HepG2 (cell line): ENCODE measurements around the gene STIM1. TPM values are rescaled to one million over a fixed set of nuclear protein-coding genes. Genes with fewer than 3 reads are reported as not detected.

Experiments used
- ATAC-seq: fragments of 200-7000 bp; cut with Tn5 transposase; 3 replicates; pipeline ENCODE4 v1.9.1; 2020; ENCODE audit warnings: mild to moderate bottlenecking, moderate library complexity
- BruUV-seq: library from RNA; stranded (reverse); fragments of 400-500 nt; replicated peaks from 2 replicates; lab custom pipeline; 2021; lab: Mats Ljungman, UMichigan
- CTCF ChIA-PET: fragments of 300-600 bp; formaldehyde crosslinking; extraction: SDS; loops from one replicate; lab custom pipeline; 2021; ENCODE audit warnings: low total read pairs, inconsistent platforms, low intra/inter-chr PET ratio; lab: Yijun Ruan, JAX
- POLR2A ChIA-PET: fragments of 350-600 bp; sonication (Branson Sonifier 250); formaldehyde crosslinking; loops from one replicate; lab custom pipeline; 2020; ENCODE audit warnings: antibody characterized with exemption, inconsistent platforms; lab: Yijun Ruan, JAX
- DNase-seq: peaks from one replicate; pipeline ENCODE4 v3.0.0-alpha.2; 2015; ENCODE audit warnings: low spot score
- FAIRE-seq: peaks from 3 replicates; lab custom pipeline; 2011; peaks lifted over from hg19 to GRCh38; lab: Jason Lieb, UNC
- H2AFZ ChIP-seq: one replicate; pipeline ENCODE4 v1.6.1; 2011; ENCODE audit warnings: low read length, inconsistent platforms
- H3K27ac ChIP-seq: fragments of 300-600 bp; 3 replicates; pipeline ENCODE4 v1.8.0; 2011; ENCODE audit warnings: mixed run types, mild to moderate bottlenecking, mixed read lengths, low read length, inconsistent platforms; ENCODE audit not compliant: insufficient read depth; ENCODE audit errors: extremely low read length
- H3K27me3 ChIP-seq, 2 experiments: fragments of 200-600 bp in 1 of 2; 2 replicates in 1 of 2; 3 replicates in 1 of 2; pipeline versions ENCODE4 v1.6.0 to v1.8.0; 2011; ENCODE audit warnings: low read length in 2 of 2, mild to moderate bottlenecking in 2 of 2, moderate library complexity in 2 of 2, inconsistent platforms in 1 of 2; ENCODE audit not compliant: insufficient read depth in 2 of 2, control insufficient read depth in 1 of 2
- H3K36me3 ChIP-seq, 2 experiments: fragments of 200-600 bp in 1 of 2; replicated peaks in 1 of 2; 2 replicates in 1 of 2; 3 replicates in 1 of 2; pipeline versions ENCODE4 v1.5.1 to v1.8.0; 2011; ENCODE audit warnings: low read length in 2 of 2, inconsistent platforms in 1 of 2; ENCODE audit not compliant: insufficient read depth in 2 of 2, control insufficient read depth in 1 of 2
- H3K4me1 ChIP-seq: 2 replicates; pipeline ENCODE4 v1.5.1; 2012; ENCODE audit warnings: low read length, inconsistent platforms; ENCODE audit not compliant: insufficient read depth
- H3K4me2 ChIP-seq: 2 replicates; pipeline ENCODE4 v1.6.0; 2011; ENCODE audit warnings: low read depth, low read length, inconsistent platforms
- H3K4me3 ChIP-seq, 3 experiments: fragments of 200-600 bp in 1 of 3; sonication (generic), shearing (Covaris generic) in 1 of 3; replicated peaks in 1 of 3; 2 replicates each; pipeline ENCODE4 v1.5.1; 2011 to 2016; ENCODE audit warnings: low read length in 3 of 3, inconsistent platforms in 2 of 3, low read depth in 2 of 3, mild to moderate bottlenecking in 2 of 3, control low read depth in 1 of 3, mixed read lengths in 1 of 3; ENCODE audit not compliant: insufficient read depth in 1 of 3
- H3K79me2 ChIP-seq: one replicate; pipeline ENCODE4 v1.6.1; 2011; ENCODE audit warnings: low read length, inconsistent platforms; ENCODE audit not compliant: insufficient read depth
- H3K9ac ChIP-seq: 2 replicates; pipeline ENCODE4 v1.6.0; 2011; ENCODE audit warnings: mild to moderate bottlenecking, low read depth, low read length, inconsistent platforms; ENCODE audit not compliant: insufficient read depth
- H3K9me3 ChIP-seq: 2 replicates; pipeline ENCODE4 v1.5.1; 2012; ENCODE audit warnings: mild to moderate bottlenecking, low read length
- H4K20me1 ChIP-seq: 2 replicates; pipeline ENCODE4 v1.6.0; 2011; ENCODE audit warnings: inconsistent platforms, mild to moderate bottlenecking, low read length, moderate library complexity; ENCODE audit not compliant: insufficient read depth
- CENPT ChIP-seq: sonication (generic); formaldehyde crosslinking; IDR thresholded peaks from 2 replicates; pipeline ENCODE4 v1.8.0; 2022; ENCODE audit warnings: low read depth, mild to moderate bottlenecking, moderate library complexity, missing genetic modification reagents
- HOXA7 ChIP-seq: sonication (generic); formaldehyde crosslinking; IDR thresholded peaks from 2 replicates; pipeline ENCODE4 v1.8.1; 2022; ENCODE audit warnings: mild to moderate bottlenecking, missing genetic modification reagents, moderate library complexity
- KLF16 ChIP-seq, 2 experiments: sonication (generic) in 1 of 2; formaldehyde crosslinking in 1 of 2; IDR thresholded peaks; 2 replicates each; pipeline versions ENCODE4 v1.6.1 to v1.8.0; 2016 to 2023; ENCODE audit warnings: missing genetic modification reagents in 2 of 2, missing compliant biosample characterization in 1 of 2
- SKI ChIP-seq: fragments of 450-650 bp; IDR thresholded peaks from one replicate; pipeline ENCODE4 v1.6.1; 2018; ENCODE audit warnings: mild to moderate bottlenecking; ENCODE audit not compliant: partially characterized antibody
- SP140L ChIP-seq: sonication (generic); formaldehyde crosslinking; IDR thresholded peaks from 2 replicates; pipeline ENCODE4 v1.4.0; 2020; ENCODE audit warnings: missing genetic modification reagents, borderline replicate concordance
- SRSF4 ChIP-seq: fragments of 200-400 bp; formaldehyde crosslinking; IDR thresholded peaks from one replicate; pipeline ENCODE4 v1.6.1; 2018; ENCODE audit warnings: mild to moderate bottlenecking, low read depth, low read length, moderate library complexity; ENCODE audit not compliant: poor library complexity, severe bottlenecking
- ZIK1 ChIP-seq: sonication (generic); formaldehyde crosslinking; IDR thresholded peaks from 2 replicates; pipeline ENCODE4 v1.5.0; 2020; ENCODE audit warnings: mild to moderate bottlenecking, low read depth, missing genetic modification reagents, borderline replicate concordance
- ZNF484 ChIP-seq: sonication (generic); formaldehyde crosslinking; IDR thresholded peaks from 2 replicates; pipeline ENCODE4 v1.5.1; 2020; ENCODE audit warnings: mild to moderate bottlenecking, low read depth, missing genetic modification reagents, borderline replicate concordance
- WGBS: methylation state at CpG from one replicate; pipeline ENCODE4 v1.1.6; 2017; ENCODE audit warnings: low lambda C conversion rate; 5-methylcytosine and 5-hydroxymethylcytosine counted together
- in situ Hi-C: cut with HindIII; loops from 2 replicates; pipeline ENCODE4 v1.10.0; 2017; ENCODE audit warnings: low pct_unique_long_range_greater_than_20kb; ENCODE audit not compliant: extremely low pct_ligation_motif_present
- intact Hi-C: fragments of 100-400 bp; cut with micrococcal nuclease; formaldehyde crosslinking; loops from one replicate; pipeline ENCODE4 v1.10.0; 2022; ENCODE audit not compliant: unreplicated experiment
- polyA plus RNA-seq, 8 experiments: library from polyadenylated mRNA; depleted of rRNA in 3 of 8; stranded (reverse) in 7 of 8; unstranded in 1 of 8; fragments of >200 nt; fragmentation: Illumina TruSeq in 4 of 8; extraction: Trizol in 4 of 8; gene quantifications; 2 replicates each; pipeline versions ENCODE4 v1.2.1 to v1.2.3, GENCODE V29; 2011 to 2016; ENCODE audit warnings: low read depth in 4 of 8, missing spikeins in 1 of 8, mixed read lengths in 1 of 8; ENCODE audit not compliant: insufficient read depth in 1 of 8
- total RNA-seq, 5 experiments: library from RNA; depleted of rRNA; stranded (reverse); fragments of >200 nt; fragmentation: Illumina TruSeq; extraction: Trizol; gene quantifications; 2 replicates each; pipeline ENCODE4 v1.2.3, GENCODE V29; 2016; ENCODE audit warnings: low read depth in 1 of 5
- TF ChIP-seq, protein P1 (sequence below): IDR thresholded peaks from 2 replicates; pipeline ENCODE4 v1.6.1; 2016; ENCODE audit warnings: control low read depth
- TF ChIP-seq, protein P2 (sequence below): sonication (generic); formaldehyde crosslinking; conservative IDR thresholded peaks from 2 replicates; pipeline ENCODE4 v1.8.0; 2022; ENCODE audit warnings: mild to moderate bottlenecking, moderate library complexity, missing genetic modification reagents
- TF ChIP-seq, protein P3 (sequence below): sonication (generic); formaldehyde crosslinking; IDR thresholded peaks from 2 replicates; pipeline ENCODE4 v1.5.0; 2020; ENCODE audit warnings: missing genetic modification reagents, mild to moderate bottlenecking, borderline replicate concordance
- TF ChIP-seq, protein P4 (sequence below): sonication (generic); formaldehyde crosslinking; IDR thresholded peaks from 2 replicates; pipeline ENCODE4 v1.8.1; 2023; ENCODE audit warnings: missing genetic modification reagents, inconsistent platforms, borderline replicate concordance

The STIM1 gene
- total and polyA plus RNA-seq, 2 of the 13 experiments (the other 11 are each of a cell fraction or from before 2014, with no cell fraction given): 19.2 to 28.5 TPM

DNA sequence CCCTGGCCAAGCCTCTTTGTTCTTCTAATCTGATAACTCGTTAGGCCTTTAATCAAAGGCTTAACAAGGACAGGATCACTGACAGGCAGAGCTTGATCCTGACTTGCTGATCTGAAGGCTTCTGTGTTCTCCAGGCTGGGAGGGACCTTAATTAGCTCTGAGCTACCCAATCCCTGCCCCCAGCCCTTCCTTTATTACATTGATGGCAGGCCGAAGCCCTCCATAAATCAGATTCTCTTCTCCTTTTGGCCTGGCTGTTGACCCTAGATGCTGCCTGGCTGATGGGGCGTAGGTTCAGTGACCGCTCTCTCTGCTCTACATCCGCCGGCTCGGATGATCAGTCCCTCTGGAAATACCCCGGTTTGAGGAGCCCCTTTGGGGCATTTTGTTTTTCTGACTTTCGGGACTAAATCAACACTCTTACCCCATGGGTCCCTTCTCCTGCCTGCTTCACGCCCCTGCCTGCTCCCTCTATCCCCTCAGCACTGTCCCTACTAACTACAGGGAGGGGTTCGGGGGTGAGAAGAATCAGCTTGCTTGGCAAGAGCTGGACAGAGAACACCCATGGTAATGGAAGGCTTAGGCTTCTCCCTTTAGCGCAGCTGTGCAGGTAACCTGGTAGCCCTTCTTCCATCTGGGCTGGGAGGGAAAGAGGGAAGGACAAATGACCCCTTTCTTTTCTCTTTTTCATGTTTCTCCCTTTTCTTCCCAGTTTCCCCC is 229.1 kb downstream of the STIM1 start:
- in situ Hi-C loops: no loop called here
- ChIA-PET POLR2A (no interaction called here), CTCF (no interaction called here)

More for the DNA sequence above, 229.1 kb downstream of the STIM1 start:
- Histone ChIP-seq H3K79me2 (no peaks in the 10 kb centered on the region), H3K4me1 (no peaks in the 10 kb centered on the region), H3K4me3 (no peak overlapping the region), H3K9me3 (no peaks in the 10 kb centered on the region), H2AFZ (no peak overlapping the region), H3K9ac (no peak overlapping the region), H3K27me3 (no peaks in the 10 kb centered on the region), H3K36me3 (peaks cover 19 to 63% of the 10 kb centered on the region in 2 experiments; a peak in 4 of 5 replicates), H3K27ac (no peak overlapping the region), H4K20me1 (no peaks in the 10 kb centered on the region), H3K4me2 (no peak overlapping the region)
- ATAC-seq: no peak
- no TSS peak for BruUV-seq
- TF ChIP-seq ZNF484 (CRISPR knock-in tag): no peak
- no peak for TF ChIP-seq SRSF4
- no peak for TF ChIP-seq HOXA7 (CRISPR knock-in tag)
- no peak for TF ChIP-seq ZIK1
- TF ChIP-seq, protein P1, sequence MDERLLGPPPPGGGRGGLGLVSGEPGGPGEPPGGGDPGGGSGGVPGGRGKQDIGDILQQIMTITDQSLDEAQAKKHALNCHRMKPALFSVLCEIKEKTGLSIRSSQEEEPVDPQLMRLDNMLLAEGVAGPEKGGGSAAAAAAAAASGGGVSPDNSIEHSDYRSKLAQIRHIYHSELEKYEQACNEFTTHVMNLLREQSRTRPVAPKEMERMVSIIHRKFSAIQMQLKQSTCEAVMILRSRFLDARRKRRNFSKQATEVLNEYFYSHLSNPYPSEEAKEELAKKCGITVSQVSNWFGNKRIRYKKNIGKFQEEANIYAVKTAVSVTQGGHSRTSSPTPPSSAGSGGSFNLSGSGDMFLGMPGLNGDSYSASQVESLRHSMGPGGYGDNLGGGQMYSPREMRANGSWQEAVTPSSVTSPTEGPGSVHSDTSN (CRISPR knock-in tag): no peak
- TF ChIP-seq, protein P2, sequence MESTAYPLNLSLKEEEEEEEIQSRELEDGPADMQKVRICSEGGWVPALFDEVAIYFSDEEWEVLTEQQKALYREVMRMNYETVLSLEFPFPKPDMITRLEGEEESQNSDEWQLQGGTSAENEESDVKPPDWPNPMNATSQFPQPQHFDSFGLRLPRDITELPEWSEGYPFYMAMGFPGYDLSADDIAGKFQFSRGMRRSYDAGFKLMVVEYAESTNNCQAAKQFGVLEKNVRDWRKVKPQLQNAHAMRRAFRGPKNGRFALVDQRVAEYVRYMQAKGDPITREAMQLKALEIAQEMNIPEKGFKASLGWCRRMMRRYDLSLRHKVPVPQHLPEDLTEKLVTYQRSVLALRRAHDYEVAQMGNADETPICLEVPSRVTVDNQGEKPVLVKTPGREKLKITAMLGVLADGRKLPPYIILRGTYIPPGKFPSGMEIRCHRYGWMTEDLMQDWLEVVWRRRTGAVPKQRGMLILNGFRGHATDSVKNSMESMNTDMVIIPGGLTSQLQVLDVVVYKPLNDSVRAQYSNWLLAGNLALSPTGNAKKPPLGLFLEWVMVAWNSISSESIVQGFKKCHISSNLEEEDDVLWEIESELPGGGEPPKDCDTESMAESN (CRISPR knock-in tag): no peak
- no peak for TF ChIP-seq SKI
- no peak for TF ChIP-seq CENPT
- TF ChIP-seq, protein P3, sequence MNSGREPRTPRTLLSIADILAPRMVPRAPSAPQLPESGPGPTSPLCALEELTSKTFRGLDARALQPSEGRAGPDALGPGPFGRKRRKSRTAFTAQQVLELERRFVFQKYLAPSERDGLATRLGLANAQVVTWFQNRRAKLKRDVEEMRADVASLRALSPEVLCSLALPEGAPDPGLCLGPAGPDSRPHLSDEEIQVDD (CRISPR knock-in tag): no peak
- TF ChIP-seq, protein P4, sequence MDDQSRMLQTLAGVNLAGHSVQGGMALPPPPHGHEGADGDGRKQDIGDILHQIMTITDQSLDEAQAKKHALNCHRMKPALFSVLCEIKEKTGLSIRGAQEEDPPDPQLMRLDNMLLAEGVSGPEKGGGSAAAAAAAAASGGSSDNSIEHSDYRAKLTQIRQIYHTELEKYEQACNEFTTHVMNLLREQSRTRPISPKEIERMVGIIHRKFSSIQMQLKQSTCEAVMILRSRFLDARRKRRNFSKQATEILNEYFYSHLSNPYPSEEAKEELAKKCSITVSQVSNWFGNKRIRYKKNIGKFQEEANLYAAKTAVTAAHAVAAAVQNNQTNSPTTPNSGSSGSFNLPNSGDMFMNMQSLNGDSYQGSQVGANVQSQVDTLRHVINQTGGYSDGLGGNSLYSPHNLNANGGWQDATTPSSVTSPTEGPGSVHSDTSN (CRISPR knock-in tag): no peak
- TF ChIP-seq KLF16 (CRISPR knock-in tag; IDR thresholded peaks at IDR 0.05): no peak
- TF ChIP-seq SP140L (CRISPR knock-in tag): no peak
- 97% methylated on average over 12 of the region's 12 CpGs for WGBS
- FAIRE-seq: no peak
- DNase-seq: no peak
- intact Hi-C loops: no loop called here
